Ishikawa (cell line): ENCODE results near the gene MIB1.

ENCODE experiments used
- CREB1 ChIP-seq: IDR thresholded peaks from 2 replicates; pipeline ENCODE4 v1.6.1; 2012; ENCODE audit warnings: low read depth
- MAX ChIP-seq: IDR thresholded peaks from 2 replicates; pipeline ENCODE4 v1.6.1; 2012
- NFIC ChIP-seq: IDR thresholded peaks from 2 replicates; pipeline ENCODE4 v1.6.1; 2012
- TCF12 ChIP-seq: IDR thresholded peaks from 2 replicates; pipeline ENCODE4 v1.6.1; 2012; ENCODE audit warnings: low read depth
- TEAD4 ChIP-seq: IDR thresholded peaks from 2 replicates; pipeline ENCODE4 v1.6.1; 2012
- USF1 ChIP-seq: IDR thresholded peaks from 2 replicates; pipeline ENCODE4 v1.6.1; 2012
- TF ChIP-seq, protein P1 (sequence below): IDR thresholded peaks from 2 replicates; pipeline ENCODE4 v1.6.1; 2012; ENCODE audit warnings: low read depth, mild to moderate bottlenecking

DNA sequence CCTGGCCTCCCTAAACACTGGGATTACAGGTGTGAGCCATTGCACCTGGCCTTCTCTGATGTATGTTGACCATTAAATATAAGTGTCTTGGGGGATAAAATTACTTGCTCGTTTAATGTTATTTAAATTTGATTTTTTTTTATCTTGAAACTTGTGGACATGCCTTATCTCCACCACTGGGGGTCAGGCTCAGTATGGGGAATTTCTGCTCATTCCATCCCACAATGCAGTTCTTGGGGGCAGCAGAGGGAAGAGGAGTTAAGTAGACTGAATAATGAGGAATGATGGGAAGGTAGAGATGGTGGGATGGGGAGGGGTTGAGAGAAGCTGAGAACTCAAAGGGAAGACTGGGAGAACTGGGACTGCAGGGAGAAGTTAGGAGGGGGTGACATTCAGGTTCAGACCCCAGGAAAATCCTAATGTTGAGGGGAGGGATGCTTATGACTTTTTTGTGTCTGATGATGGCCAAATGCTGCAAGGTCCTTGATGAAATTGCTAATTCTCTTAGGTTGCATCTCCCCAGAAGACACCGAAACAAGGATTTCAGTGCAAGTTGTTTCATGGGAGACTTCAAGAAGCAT lies 174.2 kb downstream of the MIB1 start:
- TF ChIP-seq TCF12: no peak
- TF ChIP-seq CREB1: no peak
- no peak for TF ChIP-seq MAX
- TF ChIP-seq, protein P1, sequence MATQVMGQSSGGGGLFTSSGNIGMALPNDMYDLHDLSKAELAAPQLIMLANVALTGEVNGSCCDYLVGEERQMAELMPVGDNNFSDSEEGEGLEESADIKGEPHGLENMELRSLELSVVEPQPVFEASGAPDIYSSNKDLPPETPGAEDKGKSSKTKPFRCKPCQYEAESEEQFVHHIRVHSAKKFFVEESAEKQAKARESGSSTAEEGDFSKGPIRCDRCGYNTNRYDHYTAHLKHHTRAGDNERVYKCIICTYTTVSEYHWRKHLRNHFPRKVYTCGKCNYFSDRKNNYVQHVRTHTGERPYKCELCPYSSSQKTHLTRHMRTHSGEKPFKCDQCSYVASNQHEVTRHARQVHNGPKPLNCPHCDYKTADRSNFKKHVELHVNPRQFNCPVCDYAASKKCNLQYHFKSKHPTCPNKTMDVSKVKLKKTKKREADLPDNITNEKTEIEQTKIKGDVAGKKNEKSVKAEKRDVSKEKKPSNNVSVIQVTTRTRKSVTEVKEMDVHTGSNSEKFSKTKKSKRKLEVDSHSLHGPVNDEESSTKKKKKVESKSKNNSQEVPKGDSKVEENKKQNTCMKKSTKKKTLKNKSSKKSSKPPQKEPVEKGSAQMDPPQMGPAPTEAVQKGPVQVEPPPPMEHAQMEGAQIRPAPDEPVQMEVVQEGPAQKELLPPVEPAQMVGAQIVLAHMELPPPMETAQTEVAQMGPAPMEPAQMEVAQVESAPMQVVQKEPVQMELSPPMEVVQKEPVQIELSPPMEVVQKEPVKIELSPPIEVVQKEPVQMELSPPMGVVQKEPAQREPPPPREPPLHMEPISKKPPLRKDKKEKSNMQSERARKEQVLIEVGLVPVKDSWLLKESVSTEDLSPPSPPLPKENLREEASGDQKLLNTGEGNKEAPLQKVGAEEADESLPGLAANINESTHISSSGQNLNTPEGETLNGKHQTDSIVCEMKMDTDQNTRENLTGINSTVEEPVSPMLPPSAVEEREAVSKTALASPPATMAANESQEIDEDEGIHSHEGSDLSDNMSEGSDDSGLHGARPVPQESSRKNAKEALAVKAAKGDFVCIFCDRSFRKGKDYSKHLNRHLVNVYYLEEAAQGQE: no peak
- TF ChIP-seq TEAD4: no peak
- TF ChIP-seq USF1: no peak
- no peak for TF ChIP-seq NFIC
